ENCODE results near the gene SLC5A10. TPM values are rescaled to one million over a fixed set of nuclear protein-coding genes. Genes with fewer than 3 reads are reported as not detected.

The SLC5A10 gene
- total and polyA plus RNA-seq, 4 donors: 0.05 to 0.23 (median 0.15) TPM

DNA sequence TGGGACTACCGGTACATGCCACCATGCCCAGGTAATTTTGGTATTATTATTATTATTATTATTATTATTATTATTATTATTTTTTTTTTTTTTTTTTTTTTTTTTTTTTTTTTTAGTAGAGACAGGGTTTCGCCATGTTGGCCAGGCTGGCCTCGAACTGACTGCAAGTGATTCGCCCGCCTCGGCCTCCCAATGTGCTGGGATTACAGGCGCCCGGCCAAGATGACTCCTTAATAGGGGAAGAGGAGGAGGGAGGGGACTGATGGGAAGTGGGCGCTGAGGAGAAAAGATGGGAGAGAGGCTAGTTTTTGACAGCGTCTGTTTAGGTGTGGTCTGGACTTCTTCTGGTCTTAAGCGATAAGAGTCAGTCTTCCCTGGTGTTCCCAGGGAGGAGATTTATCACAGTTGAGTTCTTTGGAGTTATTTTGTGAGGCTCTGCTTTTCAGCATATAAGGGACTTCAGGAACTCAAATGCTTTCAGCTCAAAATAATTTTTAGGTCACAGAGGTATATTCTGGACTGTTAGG lies 34.4 kb upstream of the SLC5A10 start (continued):
- no peak for TF ChIP-seq CTCF (IDR thresholded peaks at IDR 0.05; ENCODE audit: low read depth, low read length, missing input control)

- H3K4me3 ChIP-seq (ENCODE audit: low read depth in 1 of 3, low read length in 3 of 3): no peak overlapping the region
- TF ChIP-seq HNF4G (IDR thresholded peaks at IDR 0.05) (peak; percentile 87), RAD21 (IDR thresholded peaks at IDR 0.05) (no peak), SP1 (IDR thresholded peaks at IDR 0.05) (peak; percentile 46), YY1 (IDR thresholded peaks at IDR 0.05) (no peak), FOXA2 (IDR thresholded peaks at IDR 0.05) (no peak), ATF3 (IDR thresholded peaks at IDR 0.05) (no peak), HNF4A (conservative IDR thresholded peaks at IDR 0.05) (peak; percentile 87 to 97), RXRA (IDR thresholded peaks at IDR 0.05) (peak; percentile 46 to 67), JUND (IDR thresholded peaks at IDR 0.05) (no peak), EGR1 (IDR thresholded peaks at IDR 0.05; ENCODE audit: low read depth in 2 of 2) (no peak), NR2F2 (IDR thresholded peaks at IDR 0.05) (peak; percentile 21), TAF1 (conservative IDR thresholded peaks at IDR 0.05) (no peak), CTCF (IDR thresholded peaks at IDR 0.05; ENCODE audit: low read depth, low read length, missing input control) (no peak), GABPA (IDR thresholded peaks at IDR 0.05 in 1 of 2, conservative IDR thresholded peaks at IDR 0.05 in 1 of 2) (no peak), FOXA1 (IDR thresholded peaks at IDR 0.05) (no peak)
- TF ChIP-seq, protein P1, sequence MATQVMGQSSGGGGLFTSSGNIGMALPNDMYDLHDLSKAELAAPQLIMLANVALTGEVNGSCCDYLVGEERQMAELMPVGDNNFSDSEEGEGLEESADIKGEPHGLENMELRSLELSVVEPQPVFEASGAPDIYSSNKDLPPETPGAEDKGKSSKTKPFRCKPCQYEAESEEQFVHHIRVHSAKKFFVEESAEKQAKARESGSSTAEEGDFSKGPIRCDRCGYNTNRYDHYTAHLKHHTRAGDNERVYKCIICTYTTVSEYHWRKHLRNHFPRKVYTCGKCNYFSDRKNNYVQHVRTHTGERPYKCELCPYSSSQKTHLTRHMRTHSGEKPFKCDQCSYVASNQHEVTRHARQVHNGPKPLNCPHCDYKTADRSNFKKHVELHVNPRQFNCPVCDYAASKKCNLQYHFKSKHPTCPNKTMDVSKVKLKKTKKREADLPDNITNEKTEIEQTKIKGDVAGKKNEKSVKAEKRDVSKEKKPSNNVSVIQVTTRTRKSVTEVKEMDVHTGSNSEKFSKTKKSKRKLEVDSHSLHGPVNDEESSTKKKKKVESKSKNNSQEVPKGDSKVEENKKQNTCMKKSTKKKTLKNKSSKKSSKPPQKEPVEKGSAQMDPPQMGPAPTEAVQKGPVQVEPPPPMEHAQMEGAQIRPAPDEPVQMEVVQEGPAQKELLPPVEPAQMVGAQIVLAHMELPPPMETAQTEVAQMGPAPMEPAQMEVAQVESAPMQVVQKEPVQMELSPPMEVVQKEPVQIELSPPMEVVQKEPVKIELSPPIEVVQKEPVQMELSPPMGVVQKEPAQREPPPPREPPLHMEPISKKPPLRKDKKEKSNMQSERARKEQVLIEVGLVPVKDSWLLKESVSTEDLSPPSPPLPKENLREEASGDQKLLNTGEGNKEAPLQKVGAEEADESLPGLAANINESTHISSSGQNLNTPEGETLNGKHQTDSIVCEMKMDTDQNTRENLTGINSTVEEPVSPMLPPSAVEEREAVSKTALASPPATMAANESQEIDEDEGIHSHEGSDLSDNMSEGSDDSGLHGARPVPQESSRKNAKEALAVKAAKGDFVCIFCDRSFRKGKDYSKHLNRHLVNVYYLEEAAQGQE (IDR thresholded peaks at IDR 0.05): no peak
- TF ChIP-seq, protein P2, sequence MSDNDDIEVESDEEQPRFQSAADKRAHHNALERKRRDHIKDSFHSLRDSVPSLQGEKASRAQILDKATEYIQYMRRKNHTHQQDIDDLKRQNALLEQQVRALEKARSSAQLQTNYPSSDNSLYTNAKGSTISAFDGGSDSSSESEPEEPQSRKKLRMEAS (IDR thresholded peaks at IDR 0.05): no peak
- TF ChIP-seq, protein P3, sequence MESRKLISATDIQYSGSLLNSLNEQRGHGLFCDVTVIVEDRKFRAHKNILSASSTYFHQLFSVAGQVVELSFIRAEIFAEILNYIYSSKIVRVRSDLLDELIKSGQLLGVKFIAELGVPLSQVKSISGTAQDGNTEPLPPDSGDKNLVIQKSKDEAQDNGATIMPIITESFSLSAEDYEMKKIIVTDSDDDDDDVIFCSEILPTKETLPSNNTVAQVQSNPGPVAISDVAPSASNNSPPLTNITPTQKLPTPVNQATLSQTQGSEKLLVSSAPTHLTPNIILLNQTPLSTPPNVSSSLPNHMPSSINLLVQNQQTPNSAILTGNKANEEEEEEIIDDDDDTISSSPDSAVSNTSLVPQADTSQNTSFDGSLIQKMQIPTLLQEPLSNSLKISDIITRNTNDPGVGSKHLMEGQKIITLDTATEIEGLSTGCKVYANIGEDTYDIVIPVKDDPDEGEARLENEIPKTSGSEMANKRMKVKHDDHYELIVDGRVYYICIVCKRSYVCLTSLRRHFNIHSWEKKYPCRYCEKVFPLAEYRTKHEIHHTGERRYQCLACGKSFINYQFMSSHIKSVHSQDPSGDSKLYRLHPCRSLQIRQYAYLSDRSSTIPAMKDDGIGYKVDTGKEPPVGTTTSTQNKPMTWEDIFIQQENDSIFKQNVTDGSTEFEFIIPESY (IDR thresholded peaks at IDR 0.05): no peak
- no peaks in the 10 kb centered on the region for H3K9me3 ChIP-seq (ENCODE audit: control insufficient read depth in 4 of 4, low read length in 3 of 4)
- no peak overlapping the region for H3K9ac ChIP-seq (ENCODE audit: low read depth in 1 of 2, low read length in 2 of 2)
- H3K27ac ChIP-seq (ENCODE audit: low read depth in 1 of 2, low read length in 2 of 2): peak overlapping the region in 1 of 2 donors; percentile 8
- no peaks in the 10 kb centered on the region for H3K27me3 ChIP-seq (ENCODE audit: control insufficient read depth in 4 of 4, insufficient read depth in 4 of 4, low read length in 3 of 4)
- WGBS: 58% methylated on average over 6 of the region's 6 CpGs
- H3K4me1 ChIP-seq (ENCODE audit: control insufficient read depth in 4 of 4, insufficient read depth in 4 of 4, low read length in 3 of 4): peaks cover 6 to 21% (median 15%) of the 10 kb centered on the region in 4 donors
- DNase-seq (ENCODE audit: low spot score): no peak
- H3K36me3 ChIP-seq (ENCODE audit: control insufficient read depth in 4 of 4, insufficient read depth in 3 of 4, low read depth in 1 of 4, low read length in 3 of 4): peaks cover 0 to 19% (median 11%) of the 10 kb centered on the region in 4 donors
These were observed 32.0 kb upstream of the SLC5A10 start for GRCh38 chr17:18919963-18920362.

Measured in liver (tissue), 9 donors.